HepG2 (cell line): Measurements from ENCODE around the gene ANKFY1. TPM values are rescaled to one million over a fixed set of nuclear protein-coding genes. Genes with fewer than 3 reads are reported as not detected.
A peak's percentile ranks its signal among the peaks of the same experiment; 100 is the strongest.

ENCODE experiments used
- ATAC-seq: fragments of 200-7000 bp; cut with Tn5 transposase; 3 replicates; pipeline ENCODE4 v1.9.1; 2020; ENCODE audit warnings: mild to moderate bottlenecking, moderate library complexity
- BruUV-seq: library from RNA; stranded (reverse); fragments of 400-500 nt; replicated peaks from 2 replicates; lab custom pipeline; 2021; lab: Mats Ljungman, UMichigan
- CTCF ChIA-PET: fragments of 300-600 bp; formaldehyde crosslinking; extraction: SDS; loops from one replicate; lab custom pipeline; 2021; ENCODE audit warnings: low total read pairs, inconsistent platforms, low intra/inter-chr PET ratio; lab: Yijun Ruan, JAX
- POLR2A ChIA-PET: fragments of 350-600 bp; sonication (Branson Sonifier 250); formaldehyde crosslinking; loops from one replicate; lab custom pipeline; 2020; ENCODE audit warnings: antibody characterized with exemption, inconsistent platforms; lab: Yijun Ruan, JAX
- DNase-seq: peaks from one replicate; pipeline ENCODE4 v3.0.0-alpha.2; 2015; ENCODE audit warnings: low spot score
- FAIRE-seq: peaks from 3 replicates; lab custom pipeline; 2011; peaks lifted over from hg19 to GRCh38; lab: Jason Lieb, UNC
- H2AFZ ChIP-seq: one replicate; pipeline ENCODE4 v1.6.1; 2011; ENCODE audit warnings: low read length, inconsistent platforms
- H3K27ac ChIP-seq: fragments of 300-600 bp; 3 replicates; pipeline ENCODE4 v1.8.0; 2011; ENCODE audit warnings: mixed run types, mild to moderate bottlenecking, mixed read lengths, low read length, inconsistent platforms; ENCODE audit not compliant: insufficient read depth; ENCODE audit errors: extremely low read length
- H3K27me3 ChIP-seq, 2 experiments: fragments of 200-600 bp in 1 of 2; 2 replicates in 1 of 2; 3 replicates in 1 of 2; pipeline versions ENCODE4 v1.6.0 to v1.8.0; 2011; ENCODE audit warnings: low read length in 2 of 2, mild to moderate bottlenecking in 2 of 2, moderate library complexity in 2 of 2, inconsistent platforms in 1 of 2; ENCODE audit not compliant: insufficient read depth in 2 of 2, control insufficient read depth in 1 of 2
- H3K36me3 ChIP-seq, 2 experiments: fragments of 200-600 bp in 1 of 2; replicated peaks in 1 of 2; 2 replicates in 1 of 2; 3 replicates in 1 of 2; pipeline versions ENCODE4 v1.5.1 to v1.8.0; 2011; ENCODE audit warnings: low read length in 2 of 2, inconsistent platforms in 1 of 2; ENCODE audit not compliant: insufficient read depth in 2 of 2, control insufficient read depth in 1 of 2
- H3K4me1 ChIP-seq: 2 replicates; pipeline ENCODE4 v1.5.1; 2012; ENCODE audit warnings: low read length, inconsistent platforms; ENCODE audit not compliant: insufficient read depth
- H3K4me2 ChIP-seq: 2 replicates; pipeline ENCODE4 v1.6.0; 2011; ENCODE audit warnings: low read depth, low read length, inconsistent platforms
- H3K4me3 ChIP-seq, 3 experiments: fragments of 200-600 bp in 1 of 3; sonication (generic), shearing (Covaris generic) in 1 of 3; replicated peaks in 1 of 3; 2 replicates each; pipeline ENCODE4 v1.5.1; 2011 to 2016; ENCODE audit warnings: low read length in 3 of 3, inconsistent platforms in 2 of 3, low read depth in 2 of 3, mild to moderate bottlenecking in 2 of 3, control low read depth in 1 of 3, mixed read lengths in 1 of 3; ENCODE audit not compliant: insufficient read depth in 1 of 3
- H3K79me2 ChIP-seq: one replicate; pipeline ENCODE4 v1.6.1; 2011; ENCODE audit warnings: low read length, inconsistent platforms; ENCODE audit not compliant: insufficient read depth
- H3K9ac ChIP-seq: 2 replicates; pipeline ENCODE4 v1.6.0; 2011; ENCODE audit warnings: mild to moderate bottlenecking, low read depth, low read length, inconsistent platforms; ENCODE audit not compliant: insufficient read depth
- H3K9me3 ChIP-seq: 2 replicates; pipeline ENCODE4 v1.5.1; 2012; ENCODE audit warnings: mild to moderate bottlenecking, low read length
- H4K20me1 ChIP-seq: 2 replicates; pipeline ENCODE4 v1.6.0; 2011; ENCODE audit warnings: inconsistent platforms, mild to moderate bottlenecking, low read length, moderate library complexity; ENCODE audit not compliant: insufficient read depth
- ATF7 ChIP-seq, 2 experiments: fragments of 450-650 bp in 1 of 2; sonication (generic) in 1 of 2; formaldehyde crosslinking in 1 of 2; IDR thresholded peaks; 2 replicates each; pipeline versions ENCODE4 v1.4.0 to v1.6.1; 2016 to 2020; ENCODE audit warnings: antibody characterized with exemption in 1 of 2, mild to moderate bottlenecking in 1 of 2, missing genetic modification reagents in 1 of 2
- CEBPG ChIP-seq: IDR thresholded peaks from 2 replicates; pipeline ENCODE4 v1.6.1; 2016
- GLI4 ChIP-seq: sonication (generic); formaldehyde crosslinking; IDR thresholded peaks from 2 replicates; pipeline ENCODE4 v1.5.1; 2020; ENCODE audit warnings: missing genetic modification reagents, mild to moderate bottlenecking, moderate library complexity, borderline replicate concordance
- HIC2 ChIP-seq: sonication (generic); formaldehyde crosslinking; IDR thresholded peaks from 2 replicates; pipeline ENCODE4 v1.9.0; 2022; ENCODE audit warnings: low read depth, missing genetic modification reagents
- HOXA7 ChIP-seq: sonication (generic); formaldehyde crosslinking; IDR thresholded peaks from 2 replicates; pipeline ENCODE4 v1.8.1; 2022; ENCODE audit warnings: mild to moderate bottlenecking, missing genetic modification reagents, moderate library complexity
- MIXL1 ChIP-seq: IDR thresholded peaks from 2 replicates; pipeline ENCODE4 v1.6.1; 2016
- NR2F6 ChIP-seq, 2 experiments: IDR thresholded peaks; 2 replicates each; pipeline ENCODE4 v1.6.1; 2016; ENCODE audit warnings: antibody characterized with exemption in 1 of 2, mild to moderate bottlenecking in 1 of 2
- RAD21 ChIP-seq: fragments of 450-650 bp; formaldehyde crosslinking; IDR thresholded peaks from 2 replicates; pipeline ENCODE4 v1.5.0; 2020; ENCODE audit warnings: mild to moderate bottlenecking
- RARA ChIP-seq: IDR thresholded peaks from 2 replicates; pipeline ENCODE4 v1.6.1; 2016; ENCODE audit warnings: missing genetic modification reagents, missing compliant biosample characterization
- SP1 ChIP-seq, 2 experiments: fragments of 450-650 bp in 1 of 2; sonication (generic) in 1 of 2; formaldehyde crosslinking in 1 of 2; IDR thresholded peaks; 2 replicates each; pipeline versions ENCODE4 v1.4.0 to v1.6.1; 2016 to 2020; ENCODE audit warnings: missing genetic modification reagents in 1 of 2
- ZFP37 ChIP-seq: sonication (generic); formaldehyde crosslinking; IDR thresholded peaks from 2 replicates; pipeline ENCODE4 v1.4.0; 2020; ENCODE audit warnings: missing genetic modification reagents, borderline replicate concordance
- ZFY ChIP-seq: sonication (generic); formaldehyde crosslinking; IDR thresholded peaks from 2 replicates; pipeline ENCODE4 v1.4.0; 2020; ENCODE audit warnings: missing genetic modification reagents
- ZNF430 ChIP-seq: sonication (generic); formaldehyde crosslinking; IDR thresholded peaks from 2 replicates; pipeline ENCODE4 v1.9.0; 2021; ENCODE audit warnings: mild to moderate bottlenecking, missing genetic modification reagents
- ZNF547 ChIP-seq: sonication (generic); formaldehyde crosslinking; IDR thresholded peaks from 2 replicates; pipeline ENCODE4 v1.5.1; 2020; ENCODE audit warnings: mild to moderate bottlenecking, missing genetic modification reagents
- ZNF629 ChIP-seq: sonication (generic); formaldehyde crosslinking; conservative IDR thresholded peaks from 2 replicates; pipeline ENCODE4 v1.5.0; 2020; ENCODE audit warnings: missing genetic modification reagents
- ZNF709 ChIP-seq: sonication (generic); formaldehyde crosslinking; IDR thresholded peaks from 2 replicates; pipeline ENCODE4 v1.5.0; 2020; ENCODE audit warnings: mild to moderate bottlenecking, missing genetic modification reagents
- ZNF768 ChIP-seq: sonication (generic); formaldehyde crosslinking; IDR thresholded peaks from 2 replicates; pipeline ENCODE4 v1.4.0; 2020; ENCODE audit warnings: missing genetic modification reagents
- ZNF788 ChIP-seq: sonication (generic); formaldehyde crosslinking; IDR thresholded peaks from 2 replicates; pipeline ENCODE4 v1.5.0; 2020; ENCODE audit warnings: mild to moderate bottlenecking, missing genetic modification reagents, borderline replicate concordance
- ZNF790 ChIP-seq: sonication (generic); formaldehyde crosslinking; IDR thresholded peaks from 2 replicates; pipeline ENCODE4 v1.8.0; 2022; ENCODE audit warnings: missing genetic modification reagents, mild to moderate bottlenecking, borderline replicate concordance
- WGBS: methylation state at CpG from one replicate; pipeline ENCODE4 v1.1.6; 2017; ENCODE audit warnings: low lambda C conversion rate; 5-methylcytosine and 5-hydroxymethylcytosine counted together
- in situ Hi-C: cut with HindIII; loops from 2 replicates; pipeline ENCODE4 v1.10.0; 2017; ENCODE audit warnings: low pct_unique_long_range_greater_than_20kb; ENCODE audit not compliant: extremely low pct_ligation_motif_present
- intact Hi-C: fragments of 100-400 bp; cut with micrococcal nuclease; formaldehyde crosslinking; loops from one replicate; pipeline ENCODE4 v1.10.0; 2022; ENCODE audit not compliant: unreplicated experiment
- polyA plus RNA-seq, 8 experiments: library from polyadenylated mRNA; depleted of rRNA in 3 of 8; stranded (reverse) in 7 of 8; unstranded in 1 of 8; fragments of >200 nt; fragmentation: Illumina TruSeq in 4 of 8; extraction: Trizol in 4 of 8; gene quantifications; 2 replicates each; pipeline versions ENCODE4 v1.2.1 to v1.2.3, GENCODE V29; 2011 to 2016; ENCODE audit warnings: low read depth in 4 of 8, missing spikeins in 1 of 8, mixed read lengths in 1 of 8; ENCODE audit not compliant: insufficient read depth in 1 of 8
- total RNA-seq, 5 experiments: library from RNA; depleted of rRNA; stranded (reverse); fragments of >200 nt; fragmentation: Illumina TruSeq; extraction: Trizol; gene quantifications; 2 replicates each; pipeline ENCODE4 v1.2.3, GENCODE V29; 2016; ENCODE audit warnings: low read depth in 1 of 5
- TF ChIP-seq, protein P1 (sequence below): sonication (generic); formaldehyde crosslinking; conservative IDR thresholded peaks from 2 replicates; pipeline ENCODE4 v1.8.1; 2023; ENCODE audit warnings: missing genetic modification reagents

Gene ANKFY1
- total and polyA plus RNA-seq, 2 of the 13 experiments (the other 11 are each of a cell fraction or from before 2014, with no cell fraction given), result 11.9 to 16.8 TPM

DNA sequence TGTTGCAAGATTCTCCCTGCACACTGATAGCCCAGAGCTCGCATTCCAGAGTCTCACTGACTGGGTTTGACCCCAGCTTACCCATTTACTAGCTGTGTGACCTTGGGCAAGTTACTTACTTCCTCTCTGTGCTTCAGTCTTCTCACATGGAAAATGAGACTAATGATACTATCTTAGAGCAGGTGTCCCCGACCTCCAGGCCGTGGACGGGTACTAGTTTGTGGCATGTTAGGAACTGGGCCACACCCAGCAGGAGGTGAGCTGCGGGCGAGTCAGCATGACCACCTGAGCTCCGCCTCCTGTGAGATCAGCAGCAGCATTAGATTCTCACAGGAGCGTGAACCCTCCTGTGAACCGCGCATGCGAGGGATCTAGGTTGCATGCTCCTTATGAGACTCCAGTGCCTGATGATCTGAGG lies 15.8 kb downstream of the ANKFY1 start:
- H3K36me3 ChIP-seq, result peaks cover 2 to 5% of the 10 kb centered on the region in 2 experiments; a peak in 1 of 5 replicates
- 43% methylated on average over 6 of the region's 11 CpGs for WGBS
- in situ Hi-C loops, result no loop called here
- ChIA-PET CTCF (no interaction called here), POLR2A (no interaction called here)
- peak; percentile 34 for FAIRE-seq
- BruUV-seq, result no TSS peak
- no peak overlapping the region for H3K9ac ChIP-seq
- H3K4me1 ChIP-seq, result peaks cover 28% of the 10 kb centered on the region
- DNase-seq, result peak; percentile 55
- H3K4me3 ChIP-seq, result no peak overlapping the region
- H3K27ac ChIP-seq, result peak overlapping the region; percentile 27
- H2AFZ ChIP-seq, result no peak overlapping the region
- H3K9me3 ChIP-seq, result no peaks in the 10 kb centered on the region
- intact Hi-C loops, result no loop called here
- ATAC-seq, result peak; percentile 95
- H3K27me3 ChIP-seq, result no peaks in the 10 kb centered on the region
- H3K4me2 ChIP-seq, result peak overlapping the region; percentile 42
- H3K79me2 ChIP-seq, result peaks cover 55% of the 10 kb centered on the region
- H4K20me1 ChIP-seq, result peaks cover 3% of the 10 kb centered on the region; the same call in 1 of the 2 replicates
- TF ChIP-seq CEBPG (CRISPR knock-in tag) (peak; percentile 35; the same call in 1 of the 2 replicates), ZNF430 (CRISPR knock-in tag) (no peak), ATF7 (IDR thresholded peaks at IDR 0.05) (no peak), ATF7 (CRISPR knock-in tag; IDR thresholded peaks at IDR 0.05) (no peak), MIXL1 (CRISPR knock-in tag) (no peak), NR2F6 (IDR thresholded peaks at IDR 0.05) (no peak), NR2F6 (CRISPR knock-in tag; IDR thresholded peaks at IDR 0.05) (peak; percentile 34; the same call in 1 of the 2 replicates), ZFP37 (CRISPR knock-in tag) (no peak), ZNF709 (no peak), HIC2 (CRISPR knock-in tag) (no peak), GLI4 (CRISPR knock-in tag) (no peak), SP1 (IDR thresholded peaks at IDR 0.05) (no peak), SP1 (CRISPR knock-in tag; IDR thresholded peaks at IDR 0.05) (no peak), ZNF547 (CRISPR knock-in tag) (no peak), ZNF790 (no peak), RARA (CRISPR knock-in tag) (peak; percentile 32; the same call in 1 of the 2 replicates), ZFY (no peak), ZNF788 (CRISPR knock-in tag) (no peak), ZNF629 (CRISPR knock-in tag) (0 out of 2 replicates have a peak, but pooled peaks have one; percentile 15), ZNF768 (peak; percentile 43; the same call in 1 of the 2 replicates), RAD21 (CRISPR knock-in tag) (no peak), HOXA7 (CRISPR knock-in tag) (no peak)
- TF ChIP-seq, protein P1, sequence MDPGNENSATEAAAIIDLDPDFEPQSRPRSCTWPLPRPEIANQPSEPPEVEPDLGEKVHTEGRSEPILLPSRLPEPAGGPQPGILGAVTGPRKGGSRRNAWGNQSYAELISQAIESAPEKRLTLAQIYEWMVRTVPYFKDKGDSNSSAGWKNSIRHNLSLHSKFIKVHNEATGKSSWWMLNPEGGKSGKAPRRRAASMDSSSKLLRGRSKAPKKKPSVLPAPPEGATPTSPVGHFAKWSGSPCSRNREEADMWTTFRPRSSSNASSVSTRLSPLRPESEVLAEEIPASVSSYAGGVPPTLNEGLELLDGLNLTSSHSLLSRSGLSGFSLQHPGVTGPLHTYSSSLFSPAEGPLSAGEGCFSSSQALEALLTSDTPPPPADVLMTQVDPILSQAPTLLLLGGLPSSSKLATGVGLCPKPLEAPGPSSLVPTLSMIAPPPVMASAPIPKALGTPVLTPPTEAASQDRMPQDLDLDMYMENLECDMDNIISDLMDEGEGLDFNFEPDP (CRISPR knock-in tag), result no peak
